DOHH2 (cell line): ENCODE results near the gene ATP6V1E1.

Source experiments
- EZH2phosphoT487 ChIP-seq: fragments of 200-600 bp; sonication (generic); IDR thresholded peaks from 2 replicates; pipeline ENCODE4 v1.6.1; 2017; ENCODE audit warnings: borderline replicate concordance, mild to moderate bottlenecking, antibody characterized with exemption, low read length, moderate library complexity, mixed read lengths
- TF ChIP-seq, protein P1 (sequence below): fragments of 200-600 bp; sonication (generic); IDR thresholded peaks from one replicate; pipeline ENCODE4 v1.5.1; 2014; ENCODE audit warnings: antibody characterized with exemption, mild to moderate bottlenecking, low read depth, low read length; ENCODE audit not compliant: poor library complexity, severe bottlenecking

DNA sequence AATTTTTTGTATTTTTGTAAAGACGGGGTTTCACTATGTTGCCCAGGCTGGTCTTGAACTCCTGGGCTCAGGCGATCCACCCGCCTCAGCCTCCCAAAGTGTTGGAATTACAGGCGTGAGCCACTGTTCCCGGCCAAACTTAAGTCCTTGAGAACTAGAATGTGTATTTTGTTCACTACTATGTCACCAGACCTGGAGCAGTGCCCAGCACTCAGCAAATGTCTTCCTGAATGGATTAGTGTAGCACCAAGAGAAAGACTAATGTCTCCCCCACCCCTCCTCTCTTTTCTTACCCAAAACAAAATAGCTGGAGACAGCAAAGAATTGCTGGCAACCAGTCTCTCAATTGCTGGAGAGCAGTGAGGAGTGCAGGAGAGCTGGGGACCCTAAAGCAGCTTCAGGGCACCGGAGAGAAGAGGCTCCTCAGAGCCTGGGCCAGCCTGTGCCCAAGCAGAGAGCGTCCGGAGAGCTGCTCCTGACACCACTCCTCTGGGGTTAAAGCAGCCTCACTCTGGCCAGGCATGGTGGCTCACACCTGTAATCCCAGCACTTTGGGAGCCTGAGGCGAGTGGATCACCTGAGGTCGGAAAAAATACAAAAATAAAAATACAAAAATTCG is 50.3 kb downstream of the ATP6V1E1 start:
- TF ChIP-seq EZH2phosphoT487: no peak
- TF ChIP-seq, protein P1, sequence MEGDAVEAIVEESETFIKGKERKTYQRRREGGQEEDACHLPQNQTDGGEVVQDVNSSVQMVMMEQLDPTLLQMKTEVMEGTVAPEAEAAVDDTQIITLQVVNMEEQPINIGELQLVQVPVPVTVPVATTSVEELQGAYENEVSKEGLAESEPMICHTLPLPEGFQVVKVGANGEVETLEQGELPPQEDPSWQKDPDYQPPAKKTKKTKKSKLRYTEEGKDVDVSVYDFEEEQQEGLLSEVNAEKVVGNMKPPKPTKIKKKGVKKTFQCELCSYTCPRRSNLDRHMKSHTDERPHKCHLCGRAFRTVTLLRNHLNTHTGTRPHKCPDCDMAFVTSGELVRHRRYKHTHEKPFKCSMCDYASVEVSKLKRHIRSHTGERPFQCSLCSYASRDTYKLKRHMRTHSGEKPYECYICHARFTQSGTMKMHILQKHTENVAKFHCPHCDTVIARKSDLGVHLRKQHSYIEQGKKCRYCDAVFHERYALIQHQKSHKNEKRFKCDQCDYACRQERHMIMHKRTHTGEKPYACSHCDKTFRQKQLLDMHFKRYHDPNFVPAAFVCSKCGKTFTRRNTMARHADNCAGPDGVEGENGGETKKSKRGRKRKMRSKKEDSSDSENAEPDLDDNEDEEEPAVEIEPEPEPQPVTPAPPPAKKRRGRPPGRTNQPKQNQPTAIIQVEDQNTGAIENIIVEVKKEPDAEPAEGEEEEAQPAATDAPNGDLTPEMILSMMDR: no peak
